ENCODE data around the gene COL8A2. TPM values are rescaled to one million over a fixed set of nuclear protein-coding genes. Genes with fewer than 3 reads are reported as not detected.

Gene COL8A2
- total and polyA plus RNA-seq, 8 donors, result 0.43 to 8.4 (median 0.96) TPM

DNA sequence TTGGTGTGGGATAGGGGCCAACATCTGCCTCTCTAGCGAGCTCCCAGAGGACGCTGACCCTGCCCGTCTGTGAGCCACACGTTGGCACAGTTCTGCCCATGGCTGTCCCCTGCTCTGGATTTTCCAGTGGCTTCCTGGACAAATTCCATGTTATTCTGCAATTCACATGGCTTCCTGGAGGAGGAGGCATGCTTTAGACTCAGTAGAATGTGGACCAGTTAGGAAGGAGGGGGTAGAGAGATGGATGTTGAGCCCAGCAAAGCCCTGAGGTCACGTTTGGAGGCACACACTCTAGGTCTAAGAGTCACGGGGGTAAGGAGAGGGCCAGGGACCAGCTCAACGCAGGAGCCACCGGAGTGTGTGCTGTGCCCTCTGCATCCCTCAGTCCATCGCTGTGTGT, 12.2 kb downstream of the COL8A2 start:
- ATAC-seq (no peak), DNase-seq (peak in 1 of 4 donors; percentile 24)
- Histone ChIP-seq H3K27me3 (no peaks in the 10 kb centered on the region), H3K9me3 (no peaks in the 10 kb centered on the region), H3K4me3 (no peak overlapping the region), H3K4me1 (peaks cover 5 to 21% of the 10 kb centered on the region in 2 donors), H3K27ac (no peak overlapping the region), H3K36me3 (no peaks in the 10 kb centered on the region)
- intact Hi-C loops (cut with DNase I), result no loop called here
- TF ChIP-seq, protein P1, sequence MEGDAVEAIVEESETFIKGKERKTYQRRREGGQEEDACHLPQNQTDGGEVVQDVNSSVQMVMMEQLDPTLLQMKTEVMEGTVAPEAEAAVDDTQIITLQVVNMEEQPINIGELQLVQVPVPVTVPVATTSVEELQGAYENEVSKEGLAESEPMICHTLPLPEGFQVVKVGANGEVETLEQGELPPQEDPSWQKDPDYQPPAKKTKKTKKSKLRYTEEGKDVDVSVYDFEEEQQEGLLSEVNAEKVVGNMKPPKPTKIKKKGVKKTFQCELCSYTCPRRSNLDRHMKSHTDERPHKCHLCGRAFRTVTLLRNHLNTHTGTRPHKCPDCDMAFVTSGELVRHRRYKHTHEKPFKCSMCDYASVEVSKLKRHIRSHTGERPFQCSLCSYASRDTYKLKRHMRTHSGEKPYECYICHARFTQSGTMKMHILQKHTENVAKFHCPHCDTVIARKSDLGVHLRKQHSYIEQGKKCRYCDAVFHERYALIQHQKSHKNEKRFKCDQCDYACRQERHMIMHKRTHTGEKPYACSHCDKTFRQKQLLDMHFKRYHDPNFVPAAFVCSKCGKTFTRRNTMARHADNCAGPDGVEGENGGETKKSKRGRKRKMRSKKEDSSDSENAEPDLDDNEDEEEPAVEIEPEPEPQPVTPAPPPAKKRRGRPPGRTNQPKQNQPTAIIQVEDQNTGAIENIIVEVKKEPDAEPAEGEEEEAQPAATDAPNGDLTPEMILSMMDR (IDR thresholded peaks at IDR 0.05), result no peak

DNA sequence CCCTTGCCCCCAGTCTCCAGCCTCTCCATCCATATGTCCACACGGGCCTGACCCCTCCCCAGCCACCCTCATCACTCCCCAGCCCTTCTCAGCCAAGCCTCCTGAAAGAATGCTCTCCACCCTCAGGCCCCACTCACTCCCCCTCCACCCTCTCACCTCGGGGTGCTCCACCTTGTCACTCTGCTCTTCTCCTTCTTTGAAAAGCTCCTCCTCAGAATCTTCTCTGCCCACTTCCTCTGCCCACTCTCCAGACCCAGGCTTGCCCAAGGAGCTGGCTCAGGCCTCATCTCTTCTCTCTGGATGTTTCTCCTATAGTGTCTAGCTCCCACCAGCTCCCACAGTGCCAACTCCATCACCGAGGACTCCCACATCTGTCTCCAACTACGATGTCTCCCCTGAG, 13.9 kb downstream of the COL8A2 start:
- Histone ChIP-seq H3K9me3 (no peaks in the 10 kb centered on the region), H3K4me3 (no peak overlapping the region), H3K27ac (no peak overlapping the region), H3K36me3 (no peaks in the 10 kb centered on the region), H3K4me1 (peaks cover 5 to 17% of the 10 kb centered on the region in 2 donors), H3K27me3 (no peaks in the 10 kb centered on the region)
- TF ChIP-seq, protein P1 (IDR thresholded peaks at IDR 0.05), result no peak
- intact Hi-C loops (cut with DNase I), result no loop called here
- ATAC-seq, result no peak
- no peak for DNase-seq

DNA sequence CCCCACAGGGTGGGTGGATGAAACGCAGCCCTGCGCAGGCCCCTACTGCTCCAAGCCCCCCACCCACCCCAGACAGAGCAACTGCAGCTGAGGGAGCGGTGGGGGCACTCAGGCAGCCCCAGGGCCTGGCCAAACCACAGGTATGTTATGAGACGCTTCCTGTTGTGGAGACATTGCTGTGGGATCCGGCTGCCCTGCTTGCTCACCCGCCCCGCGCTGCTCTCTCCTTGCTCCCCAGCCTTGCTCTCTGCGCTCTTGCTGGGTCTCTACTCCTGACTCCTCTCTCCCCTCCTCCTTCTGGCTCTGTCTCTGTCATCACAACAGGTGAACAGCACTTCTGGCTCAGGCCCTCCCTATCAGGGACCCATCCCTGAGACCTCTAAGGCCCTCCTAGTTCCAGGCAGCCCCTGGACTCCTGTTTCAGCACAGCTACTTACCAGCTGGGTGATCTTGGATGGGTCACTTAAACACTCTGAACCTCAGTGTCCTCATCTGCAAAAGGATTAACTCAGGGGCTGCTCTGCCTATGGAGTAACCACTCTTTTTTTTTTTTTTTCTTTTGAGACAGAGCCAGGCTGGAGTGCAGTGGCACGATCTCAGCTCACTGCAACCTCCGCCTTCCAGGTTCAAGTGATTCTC, 15.9 kb downstream of the COL8A2 start:
- no peaks in the 10 kb centered on the region for H3K36me3 ChIP-seq
- H3K27me3 ChIP-seq, result no peaks in the 10 kb centered on the region
- DNase-seq (no peak), ATAC-seq (peak; percentile 14)
- no peaks in the 10 kb centered on the region for H3K9me3 ChIP-seq
- no peak overlapping the region for H3K4me3 ChIP-seq
- TF ChIP-seq, protein P1 (IDR thresholded peaks at IDR 0.05), result no peak
- H3K4me1 ChIP-seq, result peaks cover 0 to 8% of the 10 kb centered on the region in 2 donors
- no peak overlapping the region for H3K27ac ChIP-seq
- intact Hi-C loops (cut with DNase I), result no loop called here

DNA sequence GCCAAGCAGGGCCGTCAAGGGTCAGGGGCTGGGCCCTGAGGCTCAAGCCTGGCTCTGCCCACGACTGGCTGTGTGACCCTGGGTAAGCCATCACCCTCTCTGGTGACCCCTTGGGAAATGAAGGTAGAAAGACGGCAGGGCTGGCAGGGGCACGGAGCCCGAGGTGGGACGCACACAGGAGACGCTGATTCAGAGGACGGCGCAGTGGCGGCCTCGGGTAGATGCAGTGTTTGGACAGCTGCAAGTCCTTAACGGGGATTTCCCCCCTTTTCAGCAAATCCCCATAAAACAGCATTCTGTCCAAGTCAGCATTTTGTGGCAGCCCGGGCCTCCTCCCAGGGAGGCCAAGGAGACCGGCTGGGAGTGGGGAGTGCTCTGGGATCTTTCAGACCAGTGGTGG, 16.7 kb downstream of the COL8A2 start:
- H3K36me3 ChIP-seq, result no peaks in the 10 kb centered on the region
- no peak overlapping the region for H3K4me3 ChIP-seq
- H3K27me3 ChIP-seq, result no peaks in the 10 kb centered on the region
- intact Hi-C loops (cut with DNase I), result no loop called here
- DNase-seq (no peak), ATAC-seq (no peak)
- TF ChIP-seq, protein P1 (IDR thresholded peaks at IDR 0.05), result no peak
- H3K9me3 ChIP-seq, result no peaks in the 10 kb centered on the region
- no peak overlapping the region for H3K27ac ChIP-seq
- peaks cover 0 to 8% of the 10 kb centered on the region in 2 donors for H3K4me1 ChIP-seq

DNA sequence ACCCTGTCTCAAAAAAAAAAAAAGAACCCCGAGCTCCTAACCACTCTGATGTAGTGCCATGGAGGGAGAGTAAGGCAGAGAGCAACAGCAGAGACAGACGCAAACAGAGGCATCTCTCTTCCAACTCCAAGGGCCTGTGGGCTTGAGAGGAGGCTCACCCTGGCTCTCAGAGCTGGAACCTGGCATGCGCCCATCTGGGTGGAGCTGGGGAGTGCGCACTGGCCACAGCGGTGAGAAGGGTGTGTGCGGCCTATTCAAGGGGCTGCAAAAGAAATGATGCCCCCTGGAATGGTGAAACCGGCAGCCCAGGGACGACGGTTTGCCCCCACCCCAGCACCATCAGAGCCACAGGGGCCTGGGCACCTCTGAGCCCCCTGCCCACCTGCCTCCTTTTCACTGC, 17.6 kb downstream of the COL8A2 start:
- Histone ChIP-seq H3K9me3 (no peaks in the 10 kb centered on the region), H3K4me3 (no peak overlapping the region), H3K27ac (no peak overlapping the region), H3K4me1 (peaks cover 0 to 8% of the 10 kb centered on the region in 2 donors), H3K27me3 (no peaks in the 10 kb centered on the region), H3K36me3 (no peaks in the 10 kb centered on the region)
- DNase-seq, result no peak
- intact Hi-C loops (cut with DNase I), result no loop called here
- ATAC-seq, result peak; percentile 78
- TF ChIP-seq, protein P1 (IDR thresholded peaks at IDR 0.05), result no peak
